ENCODE measurements around the gene NUP107.

The NUP107 gene

DNA sequence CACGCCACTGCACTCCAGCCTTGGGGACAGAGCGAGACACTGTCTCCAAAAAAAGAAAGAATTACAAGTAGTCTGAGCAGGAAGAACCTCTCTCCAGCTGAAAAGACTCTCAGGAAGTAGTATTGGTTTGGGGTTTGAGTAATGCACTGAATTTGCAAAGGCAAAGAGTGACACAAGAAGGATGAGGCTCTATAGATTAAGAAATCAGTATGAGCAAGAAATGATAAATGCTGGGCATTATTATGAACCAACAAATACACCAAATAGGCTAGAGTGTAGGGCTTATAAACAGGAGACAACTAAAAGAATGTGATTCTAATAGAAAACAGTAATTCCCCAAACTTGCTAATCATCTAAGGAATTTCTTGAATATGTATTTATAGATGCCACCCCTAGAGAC lies 56.6 kb downstream of the NUP107 start:
- Histone ChIP-seq H3K9ac (ENCODE audit: low read length) (no peak overlapping the region), H3K4me3 (ENCODE audit: low read depth in 1 of 2, low read length in 2 of 2) (no peak overlapping the region), H3K36me3 (ENCODE audit: insufficient read depth, low read length) (peaks cover 6% of the 10 kb centered on the region), H3K27me3 (ENCODE audit: control insufficient read depth in 1 of 2, insufficient read depth in 2 of 2, low read length in 2 of 2) (no peaks in the 10 kb centered on the region), H3K9me3 (ENCODE audit: low read length) (no peaks in the 10 kb centered on the region), H3K27ac (ENCODE audit: low read depth, low read length) (no peak overlapping the region), H3K4me1 (ENCODE audit: insufficient read depth, low read length) (peaks cover 14% of the 10 kb centered on the region)

DNA sequence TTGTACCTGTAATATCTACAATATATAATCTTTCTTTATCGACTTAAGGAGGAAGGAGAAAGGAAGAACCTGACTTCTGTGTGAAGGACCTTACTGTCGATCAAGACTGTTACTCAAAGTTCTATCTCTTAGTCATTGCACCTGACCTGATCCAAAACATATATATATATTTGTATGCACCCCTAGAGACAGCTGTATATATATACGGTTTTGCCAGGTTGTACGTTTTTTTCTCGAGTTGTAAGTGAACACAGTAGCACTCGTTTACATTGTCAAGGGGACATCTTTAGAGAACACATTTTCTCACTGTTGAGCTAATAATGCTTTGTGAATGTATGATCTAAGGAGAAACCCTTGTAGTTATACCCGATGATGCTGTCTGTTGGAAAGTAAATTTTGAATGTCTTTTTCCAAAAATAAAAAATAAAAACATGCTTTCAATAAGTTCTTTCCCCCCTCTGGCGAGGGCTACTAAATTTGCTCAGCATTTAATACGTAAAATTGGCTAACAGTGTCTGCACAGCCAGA lies 58.7 kb downstream of the NUP107 start:
- Histone ChIP-seq H3K36me3 (ENCODE audit: insufficient read depth, low read length) (peaks cover 6% of the 10 kb centered on the region), H3K9ac (ENCODE audit: low read length) (peak overlapping the region; percentile 79), H3K4me3 (ENCODE audit: low read depth in 1 of 2, low read length in 2 of 2) (peak overlapping the region; percentile 84 to 98), H3K9me3 (ENCODE audit: low read length) (no peaks in the 10 kb centered on the region), H3K27ac (ENCODE audit: low read depth, low read length) (peak overlapping the region; percentile 70), H3K27me3 (ENCODE audit: control insufficient read depth in 1 of 2, insufficient read depth in 2 of 2, low read length in 2 of 2) (no peaks in the 10 kb centered on the region), H3K4me1 (ENCODE audit: insufficient read depth, low read length) (peaks cover 14% of the 10 kb centered on the region)

DNA sequence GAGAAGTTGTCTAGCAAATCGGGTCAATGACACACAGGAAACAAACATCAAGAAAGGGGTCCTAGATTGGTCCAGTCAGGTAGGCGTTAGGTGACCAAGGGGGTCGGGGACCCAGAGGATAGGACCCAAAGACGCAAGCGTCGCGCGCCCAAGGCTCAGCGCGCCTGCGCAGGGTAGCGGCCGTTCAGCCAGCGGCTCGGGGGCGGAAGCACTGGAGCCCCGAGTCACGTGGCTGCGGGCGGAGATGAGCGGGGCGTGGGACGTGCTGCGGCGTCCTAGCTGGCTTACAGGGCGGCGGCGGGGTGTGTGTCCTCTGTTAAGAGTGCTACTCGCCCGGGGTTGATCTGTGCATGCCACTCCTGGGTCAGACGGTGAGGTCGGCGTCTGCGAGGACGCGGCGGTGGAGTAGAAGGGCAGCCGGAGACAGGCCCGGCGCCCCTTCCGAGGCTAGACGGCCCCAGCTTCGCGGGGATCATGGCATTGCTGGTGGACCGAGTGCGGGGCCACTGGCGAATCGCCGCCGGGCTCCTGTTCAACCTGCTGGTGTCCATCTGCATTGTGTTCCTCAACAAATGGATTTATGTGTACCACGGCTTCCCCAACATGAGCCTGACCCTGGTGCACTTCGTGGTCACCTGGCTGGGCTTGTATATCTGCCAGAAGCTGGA lies 59.3 kb downstream of the NUP107 start, which contains the start of gene SLC35E3:
Gene SLC35E3, plus strand, starts transcription at position 273 of the 668 bp plus-strand sequence. Its CDS starts 202 bp downstream, at position 475.
- Histone ChIP-seq H3K27me3 (ENCODE audit: control insufficient read depth in 1 of 2, insufficient read depth in 2 of 2, low read length in 2 of 2) (no peaks in the 10 kb centered on the region), H3K4me1 (ENCODE audit: insufficient read depth, low read length) (peaks cover 14% of the 10 kb centered on the region), H3K4me3 (ENCODE audit: low read depth in 1 of 2, low read length in 2 of 2) (peak within 1 kb of the TSS; percentile 84 to 98), H3K9me3 (ENCODE audit: low read length) (no peaks in the 10 kb centered on the region), H3K36me3 (ENCODE audit: insufficient read depth, low read length) (peaks cover 6% of the 10 kb centered on the region), H3K27ac (ENCODE audit: low read depth, low read length) (peak within 1 kb of the TSS; percentile 70), H3K9ac (ENCODE audit: low read length) (peak within 1 kb of the TSS; percentile 79)

DNA sequence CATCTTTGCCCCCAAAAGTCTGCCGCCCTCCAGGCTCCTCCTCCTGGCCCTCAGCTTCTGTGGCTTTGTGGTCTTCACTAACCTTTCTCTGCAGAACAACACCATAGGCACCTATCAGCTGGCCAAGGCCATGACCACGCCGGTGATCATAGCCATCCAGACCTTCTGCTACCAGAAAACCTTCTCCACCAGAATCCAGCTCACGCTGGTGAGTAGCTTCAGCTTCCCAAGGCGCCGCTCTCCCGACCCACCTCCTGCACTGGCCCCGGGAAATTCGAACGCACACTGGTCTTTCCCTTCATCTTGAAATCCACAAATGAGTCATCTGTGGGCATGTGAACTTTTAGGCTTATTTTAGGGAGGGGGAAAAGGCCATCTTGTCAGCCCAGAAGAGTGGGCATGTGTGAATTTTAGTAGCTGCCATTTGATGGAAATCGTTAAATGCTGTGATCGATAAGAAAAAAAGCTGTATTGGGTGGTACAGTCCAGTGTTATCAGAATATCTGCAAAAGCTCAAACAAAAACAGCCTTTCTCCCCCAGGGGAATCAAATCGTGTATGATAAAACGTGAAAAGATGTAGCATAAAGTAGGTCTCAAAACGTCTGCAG lies 59.9 kb downstream of the NUP107 start:
- peaks cover 14% of the 10 kb centered on the region for H3K4me1 ChIP-seq (ENCODE audit: insufficient read depth, low read length)
- peak overlapping the region; percentile 79 for H3K9ac ChIP-seq (ENCODE audit: low read length)
- H3K4me3 ChIP-seq (ENCODE audit: low read depth in 1 of 2, low read length in 2 of 2), result peak overlapping the region; percentile 84 to 98
- H3K27me3 ChIP-seq (ENCODE audit: control insufficient read depth in 1 of 2, insufficient read depth in 2 of 2, low read length in 2 of 2), result no peaks in the 10 kb centered on the region
- H3K9me3 ChIP-seq (ENCODE audit: low read length), result no peaks in the 10 kb centered on the region
- H3K36me3 ChIP-seq (ENCODE audit: insufficient read depth, low read length), result peaks cover 7% of the 10 kb centered on the region
- peak overlapping the region; percentile 70 for H3K27ac ChIP-seq (ENCODE audit: low read depth, low read length)

DNA sequence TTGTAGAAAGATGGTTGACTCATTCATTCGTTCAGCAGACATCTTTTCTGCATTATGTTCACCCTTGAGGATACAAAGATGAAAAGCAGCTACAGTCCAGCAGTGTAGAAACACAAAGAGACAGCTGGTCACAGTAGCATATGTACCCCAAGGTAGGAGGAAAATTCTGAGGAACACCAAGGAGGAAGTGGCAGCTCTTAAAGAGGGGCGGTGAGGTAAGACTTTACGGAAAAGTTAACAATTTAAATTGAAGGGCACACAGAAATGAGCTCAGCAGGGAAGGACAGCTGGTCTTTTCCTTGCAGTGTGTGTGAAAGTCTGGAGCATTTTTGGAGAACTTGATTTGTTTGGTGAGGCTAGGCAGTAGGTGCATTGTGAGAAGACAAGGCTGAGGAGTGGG lies 62.7 kb downstream of the NUP107 start:
- H3K4me1 ChIP-seq (ENCODE audit: insufficient read depth, low read length), result peaks cover 14% of the 10 kb centered on the region
- no peak overlapping the region for H3K27ac ChIP-seq (ENCODE audit: low read depth, low read length)
- peaks cover 18% of the 10 kb centered on the region for H3K36me3 ChIP-seq (ENCODE audit: insufficient read depth, low read length)
- no peaks in the 10 kb centered on the region for H3K27me3 ChIP-seq (ENCODE audit: control insufficient read depth in 1 of 2, insufficient read depth in 2 of 2, low read length in 2 of 2)
- H3K9me3 ChIP-seq (ENCODE audit: low read length), result no peaks in the 10 kb centered on the region
- H3K4me3 ChIP-seq (ENCODE audit: low read depth in 1 of 2, low read length in 2 of 2), result no peak overlapping the region
- H3K9ac ChIP-seq (ENCODE audit: low read length), result no peak overlapping the region

DNA sequence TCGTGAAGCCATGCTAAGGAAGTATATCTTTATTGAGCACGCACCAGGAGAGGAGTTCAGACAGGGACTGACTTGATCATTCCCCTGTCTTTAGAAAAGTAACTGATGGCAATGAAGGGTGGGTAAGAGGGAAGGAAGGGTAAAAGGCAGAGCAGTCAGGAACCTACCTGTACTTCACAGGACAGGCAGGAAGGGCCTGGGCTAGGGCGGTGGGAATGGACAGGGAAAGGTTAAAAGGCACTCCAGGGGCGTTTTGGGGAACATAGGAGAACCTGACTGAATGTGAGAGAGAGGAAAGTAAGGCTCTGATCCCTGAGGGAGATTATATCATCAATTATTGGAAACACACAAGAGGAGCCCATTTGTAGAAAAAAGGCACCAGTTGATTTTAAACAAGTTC lies 63.1 kb downstream of the NUP107 start:
- Histone ChIP-seq H3K36me3 (ENCODE audit: insufficient read depth, low read length) (peaks cover 20% of the 10 kb centered on the region), H3K9me3 (ENCODE audit: low read length) (no peaks in the 10 kb centered on the region), H3K4me1 (ENCODE audit: insufficient read depth, low read length) (peaks cover 14% of the 10 kb centered on the region), H3K4me3 (ENCODE audit: low read depth in 1 of 2, low read length in 2 of 2) (no peak overlapping the region), H3K27ac (ENCODE audit: low read depth, low read length) (no peak overlapping the region), H3K27me3 (ENCODE audit: control insufficient read depth in 1 of 2, insufficient read depth in 2 of 2, low read length in 2 of 2) (no peaks in the 10 kb centered on the region), H3K9ac (ENCODE audit: low read length) (no peak overlapping the region)

DNA sequence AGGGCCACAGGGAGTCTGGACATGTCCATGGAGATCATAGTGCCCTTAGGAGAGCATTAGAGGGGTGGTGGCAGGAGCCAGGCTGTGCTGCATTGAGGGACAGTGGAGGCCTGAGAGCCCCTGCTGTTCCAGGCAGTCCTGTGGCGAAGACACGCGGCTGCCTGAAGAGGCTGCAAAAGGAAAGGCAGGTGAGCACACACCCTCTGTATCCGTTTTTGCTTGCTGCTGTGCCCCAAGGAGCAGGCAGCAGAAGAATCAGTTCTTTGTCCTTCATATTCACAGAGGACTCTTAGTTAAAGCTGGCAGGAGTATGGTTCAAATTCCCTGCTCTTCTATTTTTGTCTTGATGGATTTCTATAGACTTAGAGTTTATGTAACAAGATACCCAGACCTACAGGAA lies 63.7 kb downstream of the NUP107 start:
- Histone ChIP-seq H3K4me1 (ENCODE audit: insufficient read depth, low read length) (peaks cover 14% of the 10 kb centered on the region), H3K36me3 (ENCODE audit: insufficient read depth, low read length) (peaks cover 23% of the 10 kb centered on the region), H3K27me3 (ENCODE audit: control insufficient read depth in 1 of 2, insufficient read depth in 2 of 2, low read length in 2 of 2) (no peaks in the 10 kb centered on the region), H3K9ac (ENCODE audit: low read length) (no peak overlapping the region), H3K4me3 (ENCODE audit: low read depth in 1 of 2, low read length in 2 of 2) (no peak overlapping the region), H3K27ac (ENCODE audit: low read depth, low read length) (no peak overlapping the region), H3K9me3 (ENCODE audit: low read length) (no peaks in the 10 kb centered on the region)

DNA sequence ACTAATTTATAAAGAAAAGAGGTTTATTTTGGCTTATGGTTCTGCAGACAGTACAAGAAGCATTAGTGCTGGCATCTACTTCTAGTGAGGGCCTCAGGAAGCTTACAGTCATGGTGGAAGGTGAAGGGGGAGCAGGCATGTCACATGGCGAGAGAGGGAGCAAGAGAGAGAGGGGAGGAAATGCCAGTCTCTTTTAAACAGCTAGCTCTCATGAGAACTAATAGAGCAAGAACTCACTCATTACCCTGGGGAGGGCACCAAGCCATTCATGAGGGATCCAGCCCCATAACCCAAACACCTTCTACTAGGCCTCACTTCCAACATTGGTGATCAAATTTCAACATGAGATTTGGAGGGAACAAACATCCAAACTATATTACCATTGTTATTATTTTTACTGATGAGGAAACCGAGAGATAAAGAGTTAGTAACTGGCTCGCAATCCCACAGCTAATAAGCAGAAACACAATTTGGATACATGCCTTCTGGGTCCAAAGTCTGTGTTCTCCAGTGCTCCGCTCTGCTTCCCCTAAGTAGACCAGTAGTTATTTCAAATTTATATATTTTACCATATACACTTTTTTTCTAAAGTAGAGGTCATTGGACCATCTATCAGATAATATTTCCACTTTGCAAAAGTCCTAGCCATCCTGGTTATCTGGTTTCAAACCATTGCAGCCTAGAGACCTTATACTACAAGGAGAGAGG lies 68.9 kb downstream of the NUP107 start:
- H3K4me3 ChIP-seq (ENCODE audit: low read depth in 1 of 2, low read length in 2 of 2), result no peak overlapping the region
- H3K9me3 ChIP-seq (ENCODE audit: low read length), result no peaks in the 10 kb centered on the region
- no peaks in the 10 kb centered on the region for H3K27me3 ChIP-seq (ENCODE audit: control insufficient read depth in 1 of 2, insufficient read depth in 2 of 2, low read length in 2 of 2)
- H3K9ac ChIP-seq (ENCODE audit: low read length), result no peak overlapping the region
- peaks cover 23% of the 10 kb centered on the region for H3K36me3 ChIP-seq (ENCODE audit: insufficient read depth, low read length)
- no peak overlapping the region for H3K27ac ChIP-seq (ENCODE audit: low read depth, low read length)
- H3K4me1 ChIP-seq (ENCODE audit: insufficient read depth, low read length), result no peaks in the 10 kb centered on the region

DNA sequence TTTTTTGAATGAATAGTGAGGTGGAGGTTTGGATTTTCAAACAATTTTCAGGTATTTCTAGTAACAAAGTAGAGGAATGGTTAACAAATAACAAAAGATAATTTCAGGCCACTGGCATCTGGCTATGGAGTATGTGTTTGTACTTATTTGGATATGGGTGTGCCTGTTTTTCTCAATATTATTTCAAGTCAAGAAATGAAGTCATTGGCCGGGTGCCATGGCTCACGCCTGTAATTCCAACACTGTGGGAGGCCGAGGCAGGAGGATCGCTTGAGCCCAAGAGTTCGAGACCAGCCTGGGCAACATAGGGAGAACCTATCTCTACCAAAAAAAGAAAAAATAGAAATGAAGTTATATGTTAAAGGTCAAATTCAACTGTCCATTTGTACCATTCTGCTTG lies 73.1 kb downstream of the NUP107 start:
- Histone ChIP-seq H3K4me3 (ENCODE audit: low read depth in 1 of 2, low read length in 2 of 2) (no peak overlapping the region), H3K36me3 (ENCODE audit: insufficient read depth, low read length) (peaks cover 8% of the 10 kb centered on the region), H3K4me1 (ENCODE audit: insufficient read depth, low read length) (no peaks in the 10 kb centered on the region), H3K9me3 (ENCODE audit: low read length) (no peaks in the 10 kb centered on the region), H3K27me3 (ENCODE audit: control insufficient read depth in 1 of 2, insufficient read depth in 2 of 2, low read length in 2 of 2) (no peaks in the 10 kb centered on the region), H3K27ac (ENCODE audit: low read depth, low read length) (no peak overlapping the region), H3K9ac (ENCODE audit: low read length) (no peak overlapping the region)

DNA sequence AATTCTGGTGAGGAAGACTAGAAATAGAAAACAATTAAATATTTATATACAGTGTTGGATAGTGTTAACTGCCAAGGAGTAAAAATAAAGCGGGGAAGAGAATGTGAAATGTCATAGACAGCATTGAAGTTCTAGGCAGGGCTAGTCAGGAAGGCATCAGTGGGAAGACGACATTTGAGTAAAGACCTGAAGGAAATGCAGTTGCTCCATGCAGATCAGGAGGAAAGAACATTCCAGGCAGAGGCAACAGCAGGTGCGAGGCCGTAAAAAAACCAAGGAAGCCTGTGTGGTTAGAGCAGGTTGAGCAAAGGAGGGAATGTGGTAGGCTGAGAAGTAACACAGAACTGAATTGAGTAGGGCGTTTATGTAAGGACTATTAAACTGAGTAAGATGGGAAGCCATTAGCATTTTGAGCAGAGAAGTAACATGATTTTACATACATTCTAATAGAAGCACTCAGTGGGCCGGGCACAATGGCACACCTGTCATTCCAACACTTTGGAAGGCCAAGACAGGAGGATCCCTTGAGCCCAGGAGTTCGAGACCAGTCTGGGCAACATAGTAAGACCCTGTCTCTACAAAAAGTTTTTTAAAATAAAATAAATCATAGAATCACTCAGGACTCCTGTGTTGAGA lies 74.1 kb downstream of the NUP107 start:
- H3K27me3 ChIP-seq (ENCODE audit: control insufficient read depth in 1 of 2, insufficient read depth in 2 of 2, low read length in 2 of 2), result no peaks in the 10 kb centered on the region
- no peak overlapping the region for H3K4me3 ChIP-seq (ENCODE audit: low read depth in 1 of 2, low read length in 2 of 2)
- H3K9me3 ChIP-seq (ENCODE audit: low read length), result no peaks in the 10 kb centered on the region
- no peak overlapping the region for H3K27ac ChIP-seq (ENCODE audit: low read depth, low read length)
- H3K4me1 ChIP-seq (ENCODE audit: insufficient read depth, low read length), result no peaks in the 10 kb centered on the region
- H3K36me3 ChIP-seq (ENCODE audit: insufficient read depth, low read length), result peaks cover 5% of the 10 kb centered on the region
- H3K9ac ChIP-seq (ENCODE audit: low read length), result no peak overlapping the region

DNA sequence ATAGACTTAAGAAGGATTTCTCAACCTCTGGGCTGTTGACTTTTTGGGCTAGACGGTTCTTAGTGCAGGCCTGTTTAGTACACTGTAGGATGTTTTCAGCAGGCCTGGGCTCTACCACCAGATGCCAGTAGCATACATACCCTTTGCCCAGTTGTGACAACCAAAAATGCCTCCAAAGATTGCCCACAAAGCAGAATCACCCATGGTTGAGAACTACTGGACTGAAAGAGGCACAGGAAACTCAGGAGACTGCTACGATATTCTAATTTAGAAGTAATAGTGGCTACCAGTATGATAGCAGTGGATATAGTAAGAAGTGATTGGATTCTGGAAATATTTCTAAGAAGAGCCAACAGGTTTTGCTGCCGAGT lies 74.6 kb downstream of the NUP107 start:
- Histone ChIP-seq H3K27me3 (ENCODE audit: control insufficient read depth in 1 of 2, insufficient read depth in 2 of 2, low read length in 2 of 2) (no peaks in the 10 kb centered on the region), H3K9me3 (ENCODE audit: low read length) (no peaks in the 10 kb centered on the region), H3K9ac (ENCODE audit: low read length) (no peak overlapping the region), H3K27ac (ENCODE audit: low read depth, low read length) (no peak overlapping the region), H3K4me1 (ENCODE audit: insufficient read depth, low read length) (no peaks in the 10 kb centered on the region), H3K4me3 (ENCODE audit: low read depth in 1 of 2, low read length in 2 of 2) (no peak overlapping the region), H3K36me3 (ENCODE audit: insufficient read depth, low read length) (peaks cover 5% of the 10 kb centered on the region)

All from muscle layer of colon (tissue), 2 donors.